KMS-11 (cell line): ENCODE measurements around the gene KCNJ16.

Experiments
- H2AFZ ChIP-seq: fragments of 200-600 bp; sonication (generic); 2 replicates; pipeline ENCODE4 v1.6.1; 2016; ENCODE audit warnings: antibody characterized with exemption, mixed run types, low read depth
- H3K27ac ChIP-seq: fragments of 200-600 bp; sonication (generic); 2 replicates; pipeline ENCODE4 v1.6.1; 2016; ENCODE audit warnings: mild to moderate bottlenecking, mixed run types
- H3K27me3 ChIP-seq: fragments of 200-600 bp; sonication (generic); 2 replicates; pipeline ENCODE4 v1.6.1; 2017; ENCODE audit warnings: mild to moderate bottlenecking, low read depth, mixed run types, moderate library complexity; ENCODE audit not compliant: insufficient read depth
- H3K36me3 ChIP-seq: fragments of 200-600 bp; sonication (generic); 2 replicates; pipeline ENCODE4 v1.6.1; 2017; ENCODE audit warnings: mild to moderate bottlenecking, mixed run types; ENCODE audit not compliant: insufficient read depth
- H3K4me1 ChIP-seq: fragments of 200-600 bp; sonication (generic); 2 replicates; pipeline ENCODE4 v1.6.1; 2016; ENCODE audit warnings: mild to moderate bottlenecking, low read depth, mixed run types; ENCODE audit not compliant: poor library complexity, severe bottlenecking
- H3K4me2 ChIP-seq: fragments of 200-600 bp; sonication (generic); 2 replicates; pipeline ENCODE4 v1.7.0; 2016; ENCODE audit warnings: mild to moderate bottlenecking, mixed run types
- H3K4me3 ChIP-seq: fragments of 200-600 bp; sonication (generic); IDR thresholded peaks from 2 replicates; pipeline ENCODE4 v1.6.1; 2017; ENCODE audit warnings: low read depth, low read length, mixed read lengths; ENCODE audit not compliant: insufficient read depth
- H3K79me2 ChIP-seq: fragments of 200-600 bp; sonication (generic); 2 replicates; pipeline ENCODE4 v1.6.1; 2016; ENCODE audit warnings: low read depth, mixed run types; ENCODE audit not compliant: insufficient read depth
- H3K9ac ChIP-seq: fragments of 200-600 bp; sonication (generic); 2 replicates; pipeline ENCODE4 v1.6.1; 2016; ENCODE audit warnings: mild to moderate bottlenecking, mixed run types
- H4K20me1 ChIP-seq: fragments of 200-600 bp; sonication (generic); 2 replicates; pipeline ENCODE4 v1.6.1; 2016; ENCODE audit warnings: mild to moderate bottlenecking, mixed run types; ENCODE audit not compliant: insufficient read depth
- TF ChIP-seq, protein P1 (sequence below): fragments of 200-600 bp; sonication (generic); conservative IDR thresholded peaks from 2 replicates; pipeline ENCODE4 v1.6.1; 2017; ENCODE audit warnings: low read depth, mild to moderate bottlenecking, antibody characterized with exemption, low read length, moderate library complexity, mixed read lengths

Gene KCNJ16

GRCh38 chr17:70081885-70082284, 6.9 kb downstream of the KCNJ16 start:
- TF ChIP-seq, protein P1, sequence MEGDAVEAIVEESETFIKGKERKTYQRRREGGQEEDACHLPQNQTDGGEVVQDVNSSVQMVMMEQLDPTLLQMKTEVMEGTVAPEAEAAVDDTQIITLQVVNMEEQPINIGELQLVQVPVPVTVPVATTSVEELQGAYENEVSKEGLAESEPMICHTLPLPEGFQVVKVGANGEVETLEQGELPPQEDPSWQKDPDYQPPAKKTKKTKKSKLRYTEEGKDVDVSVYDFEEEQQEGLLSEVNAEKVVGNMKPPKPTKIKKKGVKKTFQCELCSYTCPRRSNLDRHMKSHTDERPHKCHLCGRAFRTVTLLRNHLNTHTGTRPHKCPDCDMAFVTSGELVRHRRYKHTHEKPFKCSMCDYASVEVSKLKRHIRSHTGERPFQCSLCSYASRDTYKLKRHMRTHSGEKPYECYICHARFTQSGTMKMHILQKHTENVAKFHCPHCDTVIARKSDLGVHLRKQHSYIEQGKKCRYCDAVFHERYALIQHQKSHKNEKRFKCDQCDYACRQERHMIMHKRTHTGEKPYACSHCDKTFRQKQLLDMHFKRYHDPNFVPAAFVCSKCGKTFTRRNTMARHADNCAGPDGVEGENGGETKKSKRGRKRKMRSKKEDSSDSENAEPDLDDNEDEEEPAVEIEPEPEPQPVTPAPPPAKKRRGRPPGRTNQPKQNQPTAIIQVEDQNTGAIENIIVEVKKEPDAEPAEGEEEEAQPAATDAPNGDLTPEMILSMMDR, result no peak
- H4K20me1 ChIP-seq, result no peaks in the 10 kb centered on the region
- no peaks in the 10 kb centered on the region for H3K79me2 ChIP-seq
- no peak overlapping the region for H3K4me3 ChIP-seq
- H3K27ac ChIP-seq, result no peak overlapping the region
- no peaks in the 10 kb centered on the region for H3K27me3 ChIP-seq
- no peak overlapping the region for H2AFZ ChIP-seq
- H3K4me1 ChIP-seq, result no peaks in the 10 kb centered on the region
- no peak overlapping the region for H3K9ac ChIP-seq
- H3K36me3 ChIP-seq, result no peaks in the 10 kb centered on the region
- H3K4me2 ChIP-seq, result no peak overlapping the region

DNA sequence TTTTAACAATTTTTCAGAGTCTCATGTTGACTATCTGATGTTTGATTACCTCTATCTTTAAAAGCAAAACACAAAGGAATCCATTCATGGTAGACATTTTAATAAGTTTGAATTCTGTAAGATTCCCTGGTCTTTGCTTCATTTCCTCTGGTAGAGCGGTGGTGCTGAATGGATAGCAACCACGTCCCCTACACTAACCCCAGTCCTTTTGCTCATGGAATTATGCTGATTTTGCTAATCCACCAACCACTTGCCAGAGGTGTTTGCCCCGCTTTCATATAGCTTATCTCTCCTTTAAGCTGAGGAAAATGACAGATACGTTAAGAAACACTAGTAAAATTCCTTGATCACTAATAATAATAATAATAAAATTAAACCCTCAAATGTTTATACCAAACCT, 9.5 kb downstream of the KCNJ16 start:
- no peak overlapping the region for H3K4me2 ChIP-seq
- no peaks in the 10 kb centered on the region for H4K20me1 ChIP-seq
- H3K9ac ChIP-seq, result no peak overlapping the region
- H3K36me3 ChIP-seq, result no peaks in the 10 kb centered on the region
- H2AFZ ChIP-seq, result no peak overlapping the region
- TF ChIP-seq, protein P1, result no peak
- H3K4me3 ChIP-seq, result no peak overlapping the region
- no peaks in the 10 kb centered on the region for H3K79me2 ChIP-seq
- H3K27me3 ChIP-seq, result no peaks in the 10 kb centered on the region
- no peak overlapping the region for H3K27ac ChIP-seq
- no peaks in the 10 kb centered on the region for H3K4me1 ChIP-seq

GRCh38 chr17:70086516-70086915, 11.5 kb downstream of the KCNJ16 start:
- H3K36me3 ChIP-seq, result no peaks in the 10 kb centered on the region
- H3K4me1 ChIP-seq, result no peaks in the 10 kb centered on the region
- H4K20me1 ChIP-seq, result no peaks in the 10 kb centered on the region
- no peak overlapping the region for H3K4me2 ChIP-seq
- H3K27ac ChIP-seq, result no peak overlapping the region
- H3K79me2 ChIP-seq, result no peaks in the 10 kb centered on the region
- TF ChIP-seq, protein P1, result no peak
- H3K4me3 ChIP-seq, result no peak overlapping the region
- no peak overlapping the region for H2AFZ ChIP-seq
- no peak overlapping the region for H3K9ac ChIP-seq
- no peaks in the 10 kb centered on the region for H3K27me3 ChIP-seq

DNA sequence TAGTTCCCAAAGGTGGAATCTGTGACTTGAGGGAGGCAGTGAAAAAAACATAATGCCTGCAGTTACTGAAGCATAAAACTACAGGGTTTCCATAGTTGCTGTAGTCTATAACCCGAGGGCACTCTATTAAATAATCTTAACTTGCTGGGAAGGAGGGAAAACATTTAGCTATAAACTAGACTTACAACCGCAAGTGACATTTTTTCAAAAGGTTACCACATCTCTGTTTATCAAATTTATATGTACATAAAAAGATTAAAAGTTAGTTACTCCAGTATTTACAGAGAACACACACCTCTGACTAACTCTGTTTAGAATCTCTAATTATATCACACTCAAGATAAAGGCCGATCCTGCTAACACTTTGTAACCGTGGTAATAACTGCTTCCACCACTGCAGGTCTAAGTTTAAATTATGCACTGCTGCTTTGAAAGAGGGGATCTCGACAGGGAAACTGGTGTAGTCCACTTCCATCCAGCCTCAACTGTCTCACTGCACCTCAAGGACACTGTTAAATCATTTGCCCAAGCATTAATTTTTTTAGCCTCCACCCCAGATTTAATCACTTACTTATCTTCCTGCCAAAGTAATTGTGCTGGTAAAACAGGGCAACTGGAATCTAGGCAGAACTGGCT, 14.6 kb downstream of the KCNJ16 start:
- Histone ChIP-seq H3K4me3 (no peak overlapping the region), H3K4me1 (no peaks in the 10 kb centered on the region), H3K27ac (no peak overlapping the region), H3K27me3 (no peaks in the 10 kb centered on the region), H4K20me1 (no peaks in the 10 kb centered on the region), H3K9ac (no peak overlapping the region), H3K79me2 (no peaks in the 10 kb centered on the region), H3K36me3 (no peaks in the 10 kb centered on the region), H3K4me2 (no peak overlapping the region), H2AFZ (no peak overlapping the region)
- TF ChIP-seq, protein P1, result no peak
